AG04450 (cell line): ENCODE results near the gene TMEM250. TPM values are rescaled to one million over a fixed set of nuclear protein-coding genes. Genes with fewer than 3 reads are reported as not detected.
A peak's percentile ranks its signal among the peaks of the same experiment; 100 is the strongest.

Experiments used
- CTCF ChIA-PET: fragments of 300-600, 350-600 bp; formaldehyde crosslinking; extraction: SDS; loops from one replicate; lab custom pipeline; 2022; ENCODE audit warnings: antibody characterized with exemption, inconsistent platforms; lab: Charles Lee
- POLR2A ChIA-PET: fragments of 350-600 bp; formaldehyde crosslinking; extraction: SDS; loops from one replicate; lab custom pipeline; 2021; ENCODE audit warnings: antibody characterized with exemption, inconsistent platforms; lab: Yijun Ruan, JAX
- DNase-seq: peaks from one replicate; pipeline ENCODE4 v3.0.0-alpha.2; 2011; ENCODE audit warnings: low read depth, low spot score
- H3K27ac ChIP-seq: one replicate; pipeline ENCODE4 v1.5.1; 2012; ENCODE audit warnings: low read depth, low read length, control low read depth
- H3K27me3 ChIP-seq: one replicate; pipeline ENCODE4 v1.6.0; 2012; ENCODE audit warnings: low read length; ENCODE audit not compliant: control insufficient read depth, insufficient read depth
- H3K4me3 ChIP-seq: 2 replicates; pipeline ENCODE4 v1.5.1; 2011; ENCODE audit warnings: mild to moderate bottlenecking, low read depth, low read length, control low read depth
- H3K9me3 ChIP-seq: 2 replicates; pipeline ENCODE4 v1.5.1; 2012; ENCODE audit warnings: low read length; ENCODE audit not compliant: control insufficient read depth, insufficient read depth
- CTCF ChIP-seq: IDR thresholded peaks from 2 replicates; pipeline ENCODE4 v1.5.1; 2011; ENCODE audit warnings: low read depth, low read length, control low read depth, inconsistent platforms
- polyA minus RNA-seq: library from RNA; depleted of rRNA, polyadenylated mRNA; stranded (reverse); fragments of >200 nt; gene quantifications from 2 replicates; pipeline ENCODE4 v1.2.3, GENCODE V29; 2011; rRNA and poly(A)+ RNA removed
- polyA plus RNA-seq: library from polyadenylated mRNA; depleted of rRNA; stranded (reverse); fragments of >200 nt; gene quantifications from 2 replicates; pipeline ENCODE4 v1.2.3, GENCODE V29; 2011; rRNA removed

The TMEM250 gene
- polyA plus RNA-seq (8.8 and 12.7 TPM in 2 replicates), polyA minus RNA-seq (10.6 and 12.1 TPM in 2 replicates)

GRCh38 chr9:136118320-136119060 is at the start of gene TMEM250:
Gene TMEM250 (minus strand): TSS chr9:136118875. CDS start chr9:136116900, 1,975 bp downstream.
- H3K9me3 ChIP-seq, result no peaks in the 10 kb centered on the region; the same call in 1 of the 2 replicates
- ChIA-PET POLR2A (interaction anchor here (0.9 to 1.4 kb wide), 3 partner anchors 9 to 28 kb away, joined by 3 to 5 read pairs (median 4); no protein-coding TSS in a partner anchor), CTCF (interaction anchor here (1.0 to 1.2 kb wide), 2 partner anchors 28 to 150 kb away, joined by 3 read pairs; no protein-coding TSS in a partner anchor)
- peaks cover 4% of the 10 kb centered on the region for H3K27me3 ChIP-seq
- H3K27ac ChIP-seq, result no peak within 1 kb of the TSS
- no peak for TF ChIP-seq CTCF
- peak; percentile 94 for DNase-seq
- H3K4me3 ChIP-seq, result peak within 1 kb of the TSS; percentile 67

- H3K27me3 ChIP-seq, result peaks cover 22% of the 10 kb centered on the region
- H3K4me3 ChIP-seq, result no peak overlapping the region
- H3K27ac ChIP-seq, result no peak overlapping the region
- H3K9me3 ChIP-seq, result no peaks in the 10 kb centered on the region
- ChIA-PET POLR2A (no interaction called here), CTCF (no interaction called here)
- TF ChIP-seq CTCF, result no peak
- no peak for DNase-seq
These were observed 44.7 kb upstream of the TMEM250 start for GRCh38 chr9:136163248-136163850.

GRCh38 chr9:136160995-136161610 is 42.4 kb upstream of the TMEM250 start:
- POLR2A ChIA-PET, result no interaction called here
- H3K27ac ChIP-seq, result no peak overlapping the region
- peaks cover 42% of the 10 kb centered on the region for H3K27me3 ChIP-seq
- DNase-seq, result no peak
- TF ChIP-seq CTCF, result no peak
- no peak overlapping the region for H3K4me3 ChIP-seq
- H3K9me3 ChIP-seq, result no peaks in the 10 kb centered on the region; the same call in 1 of the 2 replicates
- CTCF ChIA-PET, result no interaction called here

GRCh38 chr9:136160381-136160841 is 41.7 kb upstream of the TMEM250 start:
- CTCF ChIA-PET, result no interaction called here
- Histone ChIP-seq H3K9me3 (no peaks in the 10 kb centered on the region; the same call in 1 of the 2 replicates), H3K27me3 (peaks cover 48% of the 10 kb centered on the region), H3K27ac (no peak overlapping the region), H3K4me3 (no peak overlapping the region)
- DNase-seq, result no peak
- POLR2A ChIA-PET, result no interaction called here
- no peak for TF ChIP-seq CTCF
